CD4-positive, alpha-beta T cell (primary cell): ENCODE data around the gene SNORC. TPM values are rescaled to one million over a fixed set of nuclear protein-coding genes. Genes with fewer than 3 reads are reported as not detected.
A peak's percentile ranks its signal among the peaks of the same experiment; 100 is the strongest.

Source experiments
- ATAC-seq: fragments of 200-7000 bp; cut with Tn5 transposase; one replicate; pipeline ENCODE4 v1.10.0; 2022; ENCODE audit warnings: mild to moderate bottlenecking; ENCODE audit not compliant: poor library complexity
- CTCF ChIA-PET: fragments of 350-600 bp; sonication (Branson Sonifier 250); formaldehyde crosslinking; loops from one replicate; lab custom pipeline; 2021; ENCODE audit warnings: antibody characterized with exemption, inconsistent platforms; lab: Charles Lee
- POLR2A ChIA-PET: fragments of 350-600 bp; sonication (Branson Sonifier 250); formaldehyde crosslinking; loops from one replicate; lab custom pipeline; 2021; ENCODE audit warnings: antibody characterized with exemption, inconsistent platforms; lab: Charles Lee
- DNase-seq, 14 experiments: peaks; one replicate each; pipeline ENCODE4 v3.0.0-alpha.2; 2013 to 2020; ENCODE audit warnings: mixed read lengths in 2 of 14
- H3K27ac ChIP-seq, 2 donors: one replicate each; pipeline versions ENCODE4 v1.5.1 to v1.7.0; 2013; ENCODE audit warnings: low read length in 2 of 2, low read depth in 1 of 2, mild to moderate bottlenecking in 1 of 2
- H3K27me3 ChIP-seq, 2 experiments: 1 replicate in 1 of 2; 2 replicates in 1 of 2; pipeline versions ENCODE4 v1.6.1 to v1.7.0; 2013; ENCODE audit warnings: low read length in 2 of 2, control low read depth in 1 of 2, mild to moderate bottlenecking in 1 of 2, moderate library complexity in 1 of 2; ENCODE audit not compliant: insufficient read depth in 2 of 2, control insufficient read depth in 1 of 2
- H3K36me3 ChIP-seq: one replicate; pipeline ENCODE4 v1.6.1; 2013; ENCODE audit warnings: low read length, control low read depth; ENCODE audit not compliant: insufficient read depth
- H3K4me1 ChIP-seq: one replicate; pipeline ENCODE4 v1.6.1; 2013; ENCODE audit warnings: low read length, control low read depth; ENCODE audit not compliant: insufficient read depth
- H3K4me3 ChIP-seq: one replicate; pipeline ENCODE4 v1.5.1; 2013; ENCODE audit warnings: mild to moderate bottlenecking, low read length, moderate library complexity
- H3K9me3 ChIP-seq, 2 experiments: 1 replicate in 1 of 2; 2 replicates in 1 of 2; pipeline versions ENCODE4 v1.6.1 to v1.7.0; 2013; ENCODE audit warnings: low read length in 2 of 2, mild to moderate bottlenecking in 2 of 2, control low read depth in 1 of 2, moderate library complexity in 1 of 2; ENCODE audit not compliant: control insufficient read depth in 1 of 2, insufficient read depth in 1 of 2
- H3K27ac Mint-ChIP-seq: one replicate; pipeline ENCODE4 v1.8.0; 2020; ENCODE audit warnings: mixed read lengths
- H3K27me3 Mint-ChIP-seq: one replicate; pipeline ENCODE4 v1.8.0; 2021; ENCODE audit warnings: mixed read lengths
- H3K36me3 Mint-ChIP-seq: one replicate; pipeline ENCODE4 v1.8.0; 2021; ENCODE audit warnings: low read depth, mixed read lengths
- H3K4me1 Mint-ChIP-seq: one replicate; pipeline ENCODE4 v1.8.0; 2021; ENCODE audit warnings: low read depth, mixed read lengths
- H3K4me3 Mint-ChIP-seq: one replicate; pipeline ENCODE4 v1.8.0; 2020; ENCODE audit warnings: mild to moderate bottlenecking, mixed read lengths
- H3K9me3 Mint-ChIP-seq: one replicate; pipeline ENCODE4 v1.8.0; 2020; ENCODE audit warnings: mixed read lengths
- CTCF ChIP-seq: fragments of 200-600 bp; IDR thresholded peaks from one replicate; pipeline ENCODE4 v1.8.0; 2022; ENCODE audit warnings: antibody characterized with exemption, mild to moderate bottlenecking
- intact Hi-C, 2 experiments: fragments of 100-400 bp; cut with DNase I in 1 of 2; cut with micrococcal nuclease in 1 of 2; formaldehyde crosslinking; loops; one replicate each; pipeline versions ENCODE4 v1.15.1 to v1.9.0; 2023 to 2025; cut with DNase I, micrococcal nuclease
- total RNA-seq, 174 experiments: library from RNA in 2 of 174; stranded (reverse) in 2 of 174; gene quantifications; one replicate each; pipeline ENCODE4 v1.2.3 and lab custom pipeline; 2021 to 2026

SNORC gene
- total RNA-seq, 2 experiments from 2014 or later, result 1.2 TPM

- H3K4me1 Mint-ChIP-seq, result peaks cover 35% of the 10 kb centered on the region
- H3K4me3 ChIP-seq, result no peak overlapping the region
Measured at GRCh38 chr2:232838406-232838874, 31.6 kb upstream of the SNORC start.

GRCh38 chr2:232839411-232840079, 30.5 kb upstream of the SNORC start:
- peaks cover 19% of the 10 kb centered on the region for H3K4me1 ChIP-seq
- intact Hi-C loops, result no loop called here
- Mint-ChIP-seq H3K4me3 (no peak overlapping the region), H3K27me3 (no peaks in the 10 kb centered on the region), H3K9me3 (no peaks in the 10 kb centered on the region), H3K4me1 (peaks cover 35% of the 10 kb centered on the region), H3K36me3 (peaks cover 86% of the 10 kb centered on the region), H3K27ac (peak overlapping the region; percentile 75)
- TF ChIP-seq CTCF, result no peak
- H3K27ac ChIP-seq, result no peak overlapping the region
- peak in 3 of 14 experiments; percentile 22 to 40 (median 36) for DNase-seq
- CTCF ChIA-PET, result interaction anchor here (1.2 kb wide), 1 partner anchor 13 kb away, joined by 3 read pairs; no protein-coding TSS in a partner anchor
- H3K27me3 ChIP-seq, result no peaks in the 10 kb centered on the region
- H3K4me3 ChIP-seq, result no peak overlapping the region
- ATAC-seq, result no peak
- no peaks in the 10 kb centered on the region for H3K9me3 ChIP-seq
- H3K36me3 ChIP-seq, result peaks cover 70% of the 10 kb centered on the region
- POLR2A ChIA-PET, result no interaction called here

More at GRCh38 chr2:232838406-232838874, 31.6 kb upstream of the SNORC start:
- Mint-ChIP-seq H3K27me3 (no peaks in the 10 kb centered on the region), H3K9me3 (no peaks in the 10 kb centered on the region), H3K4me3 (peak overlapping the region; percentile 1), H3K36me3 (peaks cover 86% of the 10 kb centered on the region), H3K27ac (peak overlapping the region; percentile 75)
- peak; percentile 24 to 81 (median 60) for DNase-seq
- no peak for TF ChIP-seq CTCF
- peak; percentile 92 for ATAC-seq
- ChIA-PET POLR2A (no interaction called here), CTCF (no interaction called here)
- intact Hi-C loops, result no loop called here
- Histone ChIP-seq H3K9me3 (no peaks in the 10 kb centered on the region), H3K4me1 (peaks cover 19% of the 10 kb centered on the region), H3K36me3 (peaks cover 71% of the 10 kb centered on the region), H3K27ac (peak overlapping the region; percentile 31 to 39), H3K27me3 (no peaks in the 10 kb centered on the region)

GRCh38 chr2:232842689-232843088, 27.4 kb upstream of the SNORC start:
- no peak for ATAC-seq
- Histone ChIP-seq H3K27ac (no peak overlapping the region), H3K36me3 (peaks cover 80% of the 10 kb centered on the region), H3K27me3 (no peaks in the 10 kb centered on the region), H3K4me1 (peaks cover 9% of the 10 kb centered on the region), H3K4me3 (no peak overlapping the region), H3K9me3 (no peaks in the 10 kb centered on the region)
- no peaks in the 10 kb centered on the region for H3K9me3 Mint-ChIP-seq
- DNase-seq, result no peak
- TF ChIP-seq CTCF, result no peak
- H3K27ac Mint-ChIP-seq, result peak overlapping the region; percentile 8
- H3K4me3 Mint-ChIP-seq, result no peak overlapping the region
- ChIA-PET CTCF (no interaction called here), POLR2A (no interaction called here)
- peaks cover 87% of the 10 kb centered on the region for H3K36me3 Mint-ChIP-seq
- H3K27me3 Mint-ChIP-seq, result no peaks in the 10 kb centered on the region
- intact Hi-C loops, result no loop called here
- peaks cover 26% of the 10 kb centered on the region for H3K4me1 Mint-ChIP-seq
